Transverse colon (tissue), 4 donors: ENCODE measurements around the gene DISP3. TPM values are rescaled to one million over a fixed set of nuclear protein-coding genes. Genes with fewer than 3 reads are reported as not detected.

Experiments
- DNase-seq: peaks from one replicate; pipeline ENCODE4 v3.0.0-alpha.2; 2019
- H3K27ac ChIP-seq, 4 donors: fragments of 200-600 bp; sonication (generic); 2 replicates each; pipeline ENCODE4 v1.5.1; 2016 to 2018; ENCODE audit warnings: inconsistent platforms in 4 of 4
- H3K27me3 ChIP-seq: fragments of 200-600 bp; sonication (generic); 2 replicates; pipeline ENCODE4 v1.5.1; 2017; ENCODE audit warnings: inconsistent platforms
- H3K36me3 ChIP-seq, 4 donors: fragments of 200-600 bp; sonication (generic); 2 replicates each; pipeline ENCODE4 v1.5.1; 2017 to 2019; ENCODE audit warnings: inconsistent platforms in 4 of 4
- H3K4me1 ChIP-seq, 4 donors: fragments of 200-600 bp; sonication (generic); 2 replicates each; pipeline ENCODE4 v1.5.1; 2017 to 2020; ENCODE audit warnings: inconsistent platforms in 4 of 4
- H3K4me3 ChIP-seq, 4 donors: fragments of 200-600 bp; sonication (generic); 1 replicate in 1 of 4; 2 replicates in 3 of 4; pipeline versions ENCODE4 v1.5.1 to v1.6.1; 2017 to 2019; ENCODE audit warnings: inconsistent platforms in 4 of 4
- H3K9me3 ChIP-seq, 2 donors: fragments of 200-600 bp; sonication (generic); 2 replicates each; pipeline ENCODE4 v1.5.1; 2017 to 2019; ENCODE audit warnings: inconsistent platforms in 2 of 2
- CTCF ChIP-seq, 5 experiments: fragments of 200-600 bp in 3 of 5; fragments of 450-650 bp in 2 of 5; sonication (generic) in 3 of 5; IDR thresholded peaks; 1 replicate in 2 of 5; 2 replicates in 3 of 5; pipeline ENCODE4 v1.5.1; 2016 to 2017; ENCODE audit warnings: antibody characterized with exemption in 5 of 5, inconsistent platforms in 3 of 5, mild to moderate bottlenecking in 2 of 5, moderate library complexity in 1 of 5
- EP300 ChIP-seq: sonication (generic); formaldehyde crosslinking; IDR thresholded peaks from one replicate; pipeline ENCODE4 v1.6.1; 2017; ENCODE audit warnings: antibody characterized with exemption, low read depth
- POLR2A ChIP-seq: fragments of 450-650 bp; IDR thresholded peaks from one replicate; pipeline ENCODE4 v1.6.1; 2016; ENCODE audit warnings: antibody characterized with exemption, mild to moderate bottlenecking, moderate library complexity
- POLR2AphosphoS5 ChIP-seq, 3 donors: sonication (generic); formaldehyde crosslinking; IDR thresholded peaks; one replicate each; pipeline ENCODE4 v1.6.1; 2016; ENCODE audit warnings: antibody characterized with exemption in 3 of 3
- WGBS, 2 donors: methylation state at CpG; one replicate each; pipeline ENCODE4 v1.1.5; 2018; ENCODE audit warnings: low coverage in 1 of 2; 5-methylcytosine and 5-hydroxymethylcytosine counted together
- in situ Hi-C, 4 donors: fragments of 200-750 bp; cut with MboI; loops; one replicate each; pipeline versions ENCODE4 v1.15.0 to v1.15.1; 2017; ENCODE audit warnings: low sequenced_read_pairs in 3 of 4, low pct_ligation_motif_present in 1 of 4, low pct_unique_long_range_greater_than_20kb in 1 of 4
- intact Hi-C: fragments of 100-400 bp; cut with DNase I; formaldehyde crosslinking; loops from one replicate; pipeline ENCODE4 v1.15.1; 2023; ENCODE audit warnings: low total_unique reads
- total RNA-seq, 4 donors: library from RNA; depleted of rRNA; stranded (reverse); fragments of >200 nt; gene quantifications; one replicate each; pipeline ENCODE4 v1.1.0, GENCODE V29; 2016

Gene DISP3
- total RNA-seq, 4 donors from 2014 or later: under 0.01 to 2.6 (median 0.16) TPM; not detected in 1

- no peak for DNase-seq
- WGBS, 2 donors: 75% methylated on average over 19 of the region's 19 CpGs; no CpG with 5 or more reads in 1 of the 2 donors
- in situ Hi-C loops (no loop called here), intact Hi-C loops (no loop called here)
- Histone ChIP-seq H3K9me3 (no peaks in the 10 kb centered on the region), H3K27me3 (no peaks in the 10 kb centered on the region), H3K36me3 (no peaks in the 10 kb centered on the region), H3K4me1 (no peaks in the 10 kb centered on the region), H3K4me3 (no peak overlapping the region), H3K27ac (no peak overlapping the region)
- TF ChIP-seq POLR2A (no peak), EP300 (no peak), POLR2AphosphoS5 (IDR thresholded peaks at IDR 0.05) (no peak), CTCF (IDR thresholded peaks at IDR 0.05) (no peak)
Measured at GRCh38 chr1:11531314-11531870, 52.4 kb downstream of the DISP3 start.

GRCh38 chr1:11531943-11532342 lies 53.0 kb downstream of the DISP3 start:
- TF ChIP-seq POLR2AphosphoS5 (IDR thresholded peaks at IDR 0.05) (no peak), CTCF (IDR thresholded peaks at IDR 0.05) (no peak), POLR2A (no peak), EP300 (no peak)
- in situ Hi-C loops (no loop called here), intact Hi-C loops (no loop called here)
- Histone ChIP-seq H3K27ac (no peak overlapping the region), H3K4me1 (no peaks in the 10 kb centered on the region), H3K36me3 (no peaks in the 10 kb centered on the region), H3K9me3 (no peaks in the 10 kb centered on the region), H3K27me3 (no peaks in the 10 kb centered on the region), H3K4me3 (no peak overlapping the region)
- DNase-seq: no peak
- WGBS, 2 donors: 74% methylated on average over 10 of the region's 10 CpGs; no CpG with 5 or more reads in 1 of the 2 donors

GRCh38 chr1:11533790-11534787 lies 55.1 kb downstream of the DISP3 start:
- no peak for DNase-seq
- no peak for TF ChIP-seq POLR2A
- TF ChIP-seq POLR2AphosphoS5 (IDR thresholded peaks at IDR 0.05): no peak
- TF ChIP-seq EP300: no peak
- no peak for TF ChIP-seq CTCF (IDR thresholded peaks at IDR 0.05)
- in situ Hi-C loops (no loop called here), intact Hi-C loops (no loop called here)
- Histone ChIP-seq H3K27ac (no peak overlapping the region), H3K4me1 (no peaks in the 10 kb centered on the region), H3K9me3 (no peaks in the 10 kb centered on the region), H3K27me3 (no peaks in the 10 kb centered on the region), H3K4me3 (no peak overlapping the region), H3K36me3 (no peaks in the 10 kb centered on the region)
- WGBS, 2 donors: 78% methylated on average over 21 of the region's 21 CpGs; no CpG with 5 or more reads in 1 of the 2 donors

- no peak for TF ChIP-seq CTCF (IDR thresholded peaks at IDR 0.05)
- no peak for TF ChIP-seq POLR2AphosphoS5 (IDR thresholded peaks at IDR 0.05)
- TF ChIP-seq POLR2A: no peak
- TF ChIP-seq EP300: no peak
- 61% methylated on average over 14 of the region's 17 CpGs; no CpG with 5 or more reads in 1 of the 2 donors for WGBS, 2 donors
- Histone ChIP-seq H3K4me3 (no peak overlapping the region), H3K4me1 (no peaks in the 10 kb centered on the region), H3K27me3 (no peaks in the 10 kb centered on the region), H3K9me3 (no peaks in the 10 kb centered on the region), H3K27ac (no peak overlapping the region), H3K36me3 (no peaks in the 10 kb centered on the region)
- no peak for DNase-seq
- in situ Hi-C loops (no loop called here), intact Hi-C loops (no loop called here)
Measured at GRCh38 chr1:11534846-11535245, 55.9 kb downstream of the DISP3 start.
